Right renal pelvis (tissue), 4 donors: ENCODE data around the gene SP6. TPM values are rescaled to one million over a fixed set of nuclear protein-coding genes. Genes with fewer than 3 reads are reported as not detected.

Source experiments
- DNase-seq, 4 donors: peaks; one replicate each; pipeline ENCODE4 v3.0.0-alpha.2; 2013; ENCODE audit warnings: low read depth in 4 of 4, low spot score in 3 of 4, missing footprints in 1 of 4
- polyA plus RNA-seq, 4 donors: library from polyadenylated mRNA; unstranded; fragments of 120-200 nt; gene quantifications; one replicate each; pipeline ENCODE4 v1.2.1, GENCODE V29; 2013; ENCODE audit not compliant: insufficient read length in 4 of 4

Gene SP6
- polyA plus RNA-seq, 4 donors: 2.3 to 3.3 (median 2.9) TPM

- no peak for DNase-seq
Measured at GRCh38 chr17:47815106-47815918, 35.7 kb downstream of the SP6 start.

GRCh38 chr17:47813512-47814031, 37.4 kb downstream of the SP6 start:
- no peak for DNase-seq

- DNase-seq: no peak
Measured at GRCh38 chr17:47813077-47813476, 37.9 kb downstream of the SP6 start.

DNA sequence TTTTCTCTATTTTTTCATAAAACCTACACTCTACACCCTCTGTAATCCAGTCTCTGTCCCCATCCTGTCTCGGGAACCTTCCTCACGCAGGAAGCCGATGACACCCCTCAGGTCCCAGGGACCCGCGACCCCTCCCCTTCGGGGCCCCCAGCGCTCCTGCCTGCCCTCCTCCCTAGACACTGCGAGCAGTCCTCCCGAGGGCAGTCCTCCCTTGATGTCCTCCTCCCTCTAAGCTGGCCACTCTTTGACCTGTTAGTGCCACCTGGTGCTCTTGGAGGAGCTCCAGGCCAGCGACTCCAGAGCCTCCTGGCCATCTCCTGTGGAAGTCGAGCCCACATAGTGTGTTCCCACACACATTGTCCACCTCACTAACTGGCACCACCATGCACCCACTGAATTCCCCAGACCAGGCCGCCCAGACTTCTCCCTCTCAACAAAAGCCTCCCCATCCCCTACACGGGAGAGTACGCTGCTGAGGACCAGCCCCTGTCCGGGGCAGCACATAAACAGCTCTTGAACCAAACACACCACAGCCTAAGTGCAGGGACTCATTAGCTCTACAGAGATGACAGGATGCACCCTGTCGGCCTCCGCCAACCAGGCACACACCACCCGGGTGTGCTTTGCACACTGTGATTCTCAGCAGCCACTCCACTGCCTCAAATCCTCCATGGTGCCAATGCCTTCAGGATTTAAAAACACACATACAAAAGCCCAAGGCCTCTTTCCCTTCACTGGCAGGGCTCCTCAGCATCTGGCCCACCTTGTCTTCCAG, 38.6 kb downstream of the SP6 start:
- DNase-seq: no peak

DNA sequence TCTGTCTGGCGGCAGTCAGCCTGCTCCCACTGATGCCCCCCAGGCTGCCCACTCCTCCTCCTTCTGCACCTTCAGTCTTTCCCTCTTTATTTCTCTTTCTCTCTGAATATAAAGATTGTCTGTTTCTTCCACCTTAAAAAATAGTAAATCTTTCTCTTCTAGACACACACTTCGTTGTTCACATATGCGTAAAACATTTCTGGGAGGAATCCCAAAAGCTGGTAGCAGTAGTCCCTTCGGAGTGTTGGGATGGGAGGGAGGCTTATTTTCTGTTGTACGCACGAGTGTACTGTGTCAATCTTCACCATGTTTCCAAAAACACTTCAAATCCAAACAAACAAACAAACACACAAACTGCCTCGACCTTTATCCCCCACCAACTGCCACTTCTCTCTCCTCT, 39.3 kb downstream of the SP6 start:
- no peak for DNase-seq

GRCh38 chr17:47810901-47811635, 39.9 kb downstream of the SP6 start:
- no peak for DNase-seq

DNA sequence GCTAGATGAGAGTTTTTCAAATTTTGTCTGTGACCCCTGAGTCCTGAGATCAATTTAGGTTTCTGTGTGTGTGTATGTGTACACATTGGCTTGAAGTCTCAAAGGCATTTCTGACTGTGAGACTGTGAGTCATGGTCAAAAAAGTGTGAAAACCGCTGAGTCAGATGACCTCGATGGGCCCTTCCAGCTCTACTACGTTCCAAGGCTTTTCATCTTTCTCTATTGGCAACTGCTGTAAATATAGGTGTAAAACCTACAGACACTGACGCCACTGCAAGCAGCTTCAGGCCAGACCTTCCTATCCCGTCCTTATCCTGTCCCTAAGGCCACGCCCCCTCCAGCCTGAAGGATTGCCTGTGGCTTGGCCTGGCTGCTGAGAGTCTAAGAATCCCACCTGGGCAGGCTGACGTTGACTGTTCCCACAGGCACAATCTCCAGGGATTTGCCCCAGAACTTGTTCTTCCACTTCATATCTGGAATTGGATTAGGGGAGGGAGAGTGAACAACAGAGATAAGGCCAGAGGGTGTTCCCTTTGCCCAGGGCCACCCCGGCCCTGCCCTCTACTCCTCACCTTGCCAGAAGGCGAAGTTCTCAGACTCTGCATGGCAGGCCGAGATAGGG, 40.7 kb downstream of the SP6 start:
- DNase-seq: no peak

DNA sequence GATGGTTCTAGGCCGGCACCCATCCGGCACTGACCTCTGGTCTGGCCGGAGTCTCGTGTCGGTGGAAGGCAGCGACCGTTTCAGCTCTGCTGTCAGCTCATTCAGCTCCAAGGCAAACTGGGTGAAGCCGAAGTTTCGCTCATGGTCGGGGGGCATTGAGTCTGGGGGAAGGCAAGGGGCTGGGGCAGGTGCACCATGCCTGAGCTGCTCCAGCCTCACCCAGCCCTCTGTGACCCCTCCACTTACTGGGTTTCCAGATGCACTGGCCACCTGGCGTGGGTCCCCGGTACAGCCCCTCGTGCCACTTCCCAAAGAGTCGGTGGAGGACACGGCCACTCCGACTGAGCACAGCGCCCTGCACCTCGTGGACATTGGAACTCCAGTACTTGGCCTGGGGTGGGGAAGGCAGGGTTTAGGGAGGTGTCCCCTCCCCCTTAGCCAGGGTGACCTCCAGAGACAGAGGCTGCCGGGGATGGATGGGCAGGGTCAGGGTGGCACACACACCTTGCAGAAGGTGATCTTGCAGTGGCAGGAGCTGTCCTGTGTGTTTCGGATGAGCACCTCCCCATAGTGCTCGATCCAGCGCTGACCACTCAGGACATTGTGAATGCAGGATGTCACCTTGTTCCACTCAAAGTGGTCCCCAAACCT, 42.0 kb downstream of the SP6 start:
- no peak for DNase-seq

DNA sequence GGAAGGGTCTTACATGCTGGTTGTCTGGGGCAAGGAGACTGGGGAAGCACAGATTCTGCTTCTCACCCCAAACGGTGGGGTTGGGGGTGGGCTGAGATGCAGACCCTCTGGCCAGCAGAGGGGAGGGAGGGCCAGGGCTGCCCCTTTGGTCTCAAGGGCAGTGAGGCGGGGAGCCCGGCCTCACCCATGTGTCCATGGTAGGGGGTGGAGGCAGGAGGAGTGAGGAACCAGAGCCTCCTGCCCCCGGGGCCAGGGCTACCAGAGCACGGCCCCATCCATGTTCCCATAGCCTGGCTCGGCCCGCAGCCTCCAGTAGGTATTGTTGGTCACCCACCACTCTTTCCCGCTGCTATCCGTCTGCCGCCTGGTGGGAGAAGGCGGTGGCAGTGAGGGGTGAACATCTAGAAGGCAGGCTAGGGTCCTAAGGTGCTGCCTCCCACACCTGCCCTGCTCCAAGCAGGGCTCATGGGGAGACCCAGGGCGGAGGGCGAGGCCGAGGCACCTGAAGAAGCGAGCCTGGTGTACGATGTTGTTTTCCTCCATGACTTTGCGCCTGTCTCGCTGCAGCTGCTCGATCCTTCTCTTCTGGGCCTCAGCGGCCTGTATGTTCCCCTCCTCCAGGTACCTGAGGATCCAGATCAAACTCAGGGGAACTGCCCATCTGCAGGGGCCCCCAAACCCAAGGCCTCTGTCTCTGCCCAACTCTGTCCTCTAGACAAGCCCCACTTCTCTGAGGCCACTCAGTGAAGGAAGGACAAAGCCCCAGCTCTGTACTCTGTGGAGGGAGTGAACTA, 42.7 kb downstream of the SP6 start:
- DNase-seq: no peak

DNA sequence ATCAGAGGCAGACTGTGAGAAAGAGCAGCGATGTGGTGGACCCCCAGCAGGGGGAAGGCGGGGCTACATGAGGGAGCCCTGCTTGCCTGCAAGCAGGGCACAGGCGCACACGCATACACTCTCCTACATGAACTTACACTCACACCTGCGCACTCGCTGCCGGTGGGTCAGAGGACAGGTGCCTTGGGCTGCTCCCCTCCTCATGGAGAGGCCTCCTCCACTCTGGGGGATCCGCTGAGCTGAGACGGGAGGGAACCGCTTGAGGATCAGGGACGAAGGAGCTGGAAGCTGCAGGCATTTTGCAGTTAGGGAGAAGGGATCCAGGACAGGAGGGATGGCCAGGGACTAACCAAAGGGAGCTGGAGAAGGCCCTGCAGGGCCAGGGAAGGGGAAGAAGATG, 43.5 kb downstream of the SP6 start:
- no peak for DNase-seq

DNA sequence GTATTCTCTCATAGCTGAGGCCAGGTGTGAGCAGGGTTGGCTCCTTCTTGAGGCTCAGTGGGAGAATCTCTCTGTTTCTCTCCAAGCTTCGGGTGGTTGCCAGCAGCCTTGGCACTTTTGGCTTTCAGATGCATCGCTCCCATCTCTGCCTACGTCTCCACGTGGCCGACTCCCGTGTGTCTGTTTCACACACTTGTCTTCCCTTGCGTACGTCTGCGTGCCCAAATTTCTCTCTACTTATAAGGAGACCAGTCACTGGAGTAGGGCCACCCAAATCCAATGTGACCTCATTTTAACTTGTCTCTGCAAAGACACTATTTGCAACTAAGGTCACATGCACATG, 44.1 kb downstream of the SP6 start:
- DNase-seq: no peak

- DNase-seq: no peak
Measured at GRCh38 chr17:47806026-47806912, 44.7 kb downstream of the SP6 start.

- DNase-seq: no peak
Measured at GRCh38 chr17:47804461-47804860, 46.5 kb downstream of the SP6 start.

DNA sequence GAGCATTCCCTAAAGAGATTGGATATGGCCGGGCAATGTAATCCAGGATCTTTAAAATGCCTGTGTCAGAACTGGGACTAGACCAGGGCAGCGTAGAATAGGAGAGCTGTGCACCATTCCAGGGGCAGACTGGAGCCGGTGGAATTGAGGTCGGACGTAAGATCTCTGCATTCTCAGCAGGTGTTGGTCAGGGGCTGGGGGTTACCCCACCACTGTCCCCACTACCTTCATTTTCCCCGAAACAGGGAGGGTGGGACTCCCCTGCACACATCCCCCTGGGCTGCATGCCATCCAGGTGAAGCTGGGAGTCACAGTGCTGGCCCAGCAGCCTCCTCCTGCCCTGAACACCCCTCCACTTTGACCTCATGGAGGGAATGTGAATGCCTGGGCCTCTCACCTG, 47.2 kb downstream of the SP6 start:
- DNase-seq: no peak

- DNase-seq: no peak
Measured at GRCh38 chr17:47803201-47803600, 47.8 kb downstream of the SP6 start.

DNA sequence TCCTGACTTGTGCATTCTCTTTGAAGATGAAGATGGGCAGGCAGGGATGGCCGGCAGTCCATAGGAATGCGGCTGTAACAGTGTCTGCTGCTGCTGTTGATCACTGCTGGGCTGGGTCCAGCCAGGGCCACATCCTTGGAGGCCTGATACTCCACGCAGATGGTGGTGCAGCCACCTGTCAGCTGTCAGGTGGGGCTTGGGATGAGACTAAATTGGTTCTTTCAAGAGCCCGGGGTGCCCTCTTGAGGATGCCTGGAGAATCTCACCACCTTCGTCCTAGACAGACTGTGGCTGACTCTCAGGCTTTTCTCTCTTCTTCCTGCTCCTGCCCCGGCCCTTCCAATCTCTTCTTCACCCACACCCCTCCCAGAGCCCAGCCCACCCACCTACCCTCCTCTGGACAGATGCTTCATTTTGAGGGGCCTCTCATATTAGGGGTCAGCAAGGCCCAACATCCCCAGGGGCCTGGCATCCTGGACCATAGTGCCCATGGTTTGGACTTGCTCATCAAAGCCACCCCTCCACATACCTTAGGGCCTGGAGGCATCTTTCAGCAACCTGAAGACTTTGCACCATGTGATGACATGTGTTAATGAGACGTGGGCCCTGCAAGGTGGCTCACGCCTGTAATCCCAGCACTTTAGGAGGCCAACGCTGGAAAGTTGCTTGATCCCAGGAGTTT, 48.5 kb downstream of the SP6 start:
- no peak for DNase-seq

DNA sequence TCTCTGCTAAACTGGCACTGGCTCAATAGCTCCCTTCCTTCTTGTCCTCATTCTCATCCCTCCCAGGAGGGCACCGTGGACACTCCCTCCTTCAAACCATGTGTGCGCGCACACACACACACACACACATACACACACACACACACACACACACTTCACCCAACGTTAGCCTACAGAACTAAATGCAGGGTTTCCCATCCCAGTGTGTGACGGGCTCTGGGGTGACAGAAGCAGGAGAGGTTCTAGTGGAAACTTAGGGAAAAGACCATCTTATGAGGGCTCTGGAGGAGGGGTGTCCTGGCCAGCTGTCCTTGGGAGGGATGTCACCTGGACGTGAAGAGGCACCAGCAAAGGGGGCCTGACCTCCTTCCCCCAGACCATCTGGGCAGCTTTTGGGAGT, 49.1 kb downstream of the SP6 start:
- no peak for DNase-seq

DNA sequence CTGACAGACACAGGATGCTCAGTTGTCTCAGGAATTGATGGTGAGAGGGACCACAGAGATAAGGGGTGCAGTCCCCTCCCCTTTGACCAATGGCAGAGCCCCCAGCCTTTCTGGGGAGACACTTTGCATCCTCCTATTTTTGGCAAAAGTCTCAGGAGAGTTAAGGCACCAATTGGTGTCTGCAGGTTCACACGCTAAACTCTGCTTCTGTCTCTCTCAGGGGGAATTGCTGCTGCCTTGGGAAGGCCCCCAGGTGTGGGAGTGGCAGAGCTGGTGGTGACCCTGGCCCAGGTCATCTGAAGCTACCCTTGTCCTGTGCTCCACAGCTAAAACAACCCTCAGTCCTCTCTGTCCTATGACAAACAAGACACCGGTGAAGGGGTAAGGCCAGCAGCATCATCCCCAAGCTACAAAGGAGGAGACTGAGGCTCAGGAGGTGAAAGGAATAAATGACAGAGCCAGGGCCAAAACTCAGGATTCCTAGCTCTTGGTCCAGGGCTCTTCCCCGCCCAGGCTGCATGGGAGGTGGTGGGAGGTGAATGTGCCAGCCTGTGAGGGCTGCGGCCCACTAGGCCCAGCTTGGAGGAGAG, 49.7 kb downstream of the SP6 start:
- no peak for DNase-seq
